OCI-LY1 (cell line): ENCODE data around the gene CLECL1.

Source experiments
- H2AFZ ChIP-seq: fragments of 200-600 bp; sonication (generic), shearing (Covaris generic); 2 replicates; pipeline ENCODE4 v1.6.0; 2014; ENCODE audit warnings: antibody characterized with exemption, mild to moderate bottlenecking, low read length
- H3F3A ChIP-seq: fragments of 200-600 bp; sonication (generic), shearing (Covaris generic); 2 replicates; pipeline ENCODE4 v1.6.0; 2014; ENCODE audit warnings: mild to moderate bottlenecking, antibody characterized with exemption, low read length, moderate library complexity; ENCODE audit not compliant: insufficient read depth
- H3K27ac ChIP-seq: fragments of 200-600 bp; sonication (generic); 2 replicates; pipeline ENCODE4 v1.5.1; 2014; ENCODE audit warnings: low read length, mixed run types, mild to moderate bottlenecking, low read depth; ENCODE audit not compliant: poor library complexity, severe bottlenecking
- H3K27me3 ChIP-seq: fragments of 200-600 bp; sonication (generic); 2 replicates; pipeline ENCODE4 v1.6.0; 2014; ENCODE audit warnings: antibody characterized with exemption, mild to moderate bottlenecking, low read length, moderate library complexity; ENCODE audit not compliant: insufficient read depth
- H3K36me3 ChIP-seq: fragments of 200-600 bp; sonication (generic); 2 replicates; pipeline ENCODE4 v1.6.1; 2014; ENCODE audit warnings: mild to moderate bottlenecking, antibody characterized with exemption, low read length, moderate library complexity, mixed read lengths; ENCODE audit not compliant: insufficient read depth
- H3K4me1 ChIP-seq: fragments of 200-600 bp; sonication (generic); 2 replicates; pipeline ENCODE4 v1.5.1; 2014; ENCODE audit warnings: mild to moderate bottlenecking, low read length, moderate library complexity; ENCODE audit not compliant: insufficient read depth, severe bottlenecking
- H3K4me2 ChIP-seq: fragments of 200-600 bp; sonication (generic), shearing (Covaris generic); 2 replicates; pipeline ENCODE4 v1.6.1; 2014; ENCODE audit warnings: low read length
- H3K4me3 ChIP-seq: fragments of 200-600 bp; sonication (generic); 2 replicates; pipeline ENCODE4 v1.5.1; 2014; ENCODE audit warnings: low read length, low read depth, mild to moderate bottlenecking, mixed read lengths; ENCODE audit not compliant: poor library complexity, severe bottlenecking
- H3K79me2 ChIP-seq: fragments of 200-600 bp; shearing (Covaris generic); 2 replicates; pipeline ENCODE4 v1.6.1; 2016; ENCODE audit warnings: mixed run types, low read length, mixed read lengths; ENCODE audit not compliant: insufficient read depth
- H3K9ac ChIP-seq: fragments of 200-600 bp; sonication (generic), shearing (Covaris generic); 2 replicates; pipeline ENCODE4 v1.6.1; 2014; ENCODE audit warnings: mild to moderate bottlenecking, low read length, mixed read lengths
- H3K9me2 ChIP-seq: fragments of 200-600 bp; sonication (generic), shearing (Covaris generic); 2 replicates; pipeline ENCODE4 v1.6.1; 2014; ENCODE audit warnings: low read depth, mild to moderate bottlenecking, low read length, mixed read lengths
- H3K9me3 ChIP-seq: fragments of 200-600 bp; shearing (Covaris generic); 2 replicates; pipeline ENCODE4 v1.6.1; 2014; ENCODE audit warnings: low read length, mixed read lengths
- H4K20me1 ChIP-seq: fragments of 200-600 bp; sonication (generic), shearing (Covaris generic); 2 replicates; pipeline ENCODE4 v1.6.0; 2016; ENCODE audit warnings: mild to moderate bottlenecking, low read length; ENCODE audit not compliant: insufficient read depth
- EZH2 ChIP-seq: fragments of 200-600 bp; sonication (generic), shearing (Covaris generic); IDR thresholded peaks from 2 replicates; pipeline ENCODE4 v1.8.0; 2017; ENCODE audit warnings: borderline replicate concordance, mixed run types, mild to moderate bottlenecking, antibody characterized with exemption, low read length, moderate library complexity, mixed read lengths
- TF ChIP-seq, protein P1 (sequence below): fragments of 200-600 bp; sonication (generic), shearing (Covaris generic); IDR thresholded peaks from 2 replicates; pipeline ENCODE4 v1.5.1; 2017; ENCODE audit warnings: mild to moderate bottlenecking, antibody characterized with exemption, low read length, moderate library complexity, mixed read lengths

Gene CLECL1

GRCh38 chr12:9674226-9674590 lies 58.7 kb downstream of the CLECL1 start:
- Histone ChIP-seq H3K4me2 (peak overlapping the region; percentile 48), H3K9ac (peak overlapping the region; percentile 50; the same call in 1 of the 2 replicates), H3K4me3 (peak overlapping the region; percentile 41), H3K4me1 (peaks cover 57% of the 10 kb centered on the region), H3K79me2 (peaks cover 40% of the 10 kb centered on the region), H3K27ac (peak overlapping the region; percentile 73), H3K27me3 (no peaks in the 10 kb centered on the region), H3F3A (no peaks in the 10 kb centered on the region), H3K36me3 (peaks cover 35% of the 10 kb centered on the region), H2AFZ (no peak overlapping the region), H4K20me1 (no peaks in the 10 kb centered on the region), H3K9me3 (0 out of 2 replicates have a peak, but pooled peaks cover 2% of the 10 kb centered on the region), H3K9me2 (no peaks in the 10 kb centered on the region)
- TF ChIP-seq, protein P1, sequence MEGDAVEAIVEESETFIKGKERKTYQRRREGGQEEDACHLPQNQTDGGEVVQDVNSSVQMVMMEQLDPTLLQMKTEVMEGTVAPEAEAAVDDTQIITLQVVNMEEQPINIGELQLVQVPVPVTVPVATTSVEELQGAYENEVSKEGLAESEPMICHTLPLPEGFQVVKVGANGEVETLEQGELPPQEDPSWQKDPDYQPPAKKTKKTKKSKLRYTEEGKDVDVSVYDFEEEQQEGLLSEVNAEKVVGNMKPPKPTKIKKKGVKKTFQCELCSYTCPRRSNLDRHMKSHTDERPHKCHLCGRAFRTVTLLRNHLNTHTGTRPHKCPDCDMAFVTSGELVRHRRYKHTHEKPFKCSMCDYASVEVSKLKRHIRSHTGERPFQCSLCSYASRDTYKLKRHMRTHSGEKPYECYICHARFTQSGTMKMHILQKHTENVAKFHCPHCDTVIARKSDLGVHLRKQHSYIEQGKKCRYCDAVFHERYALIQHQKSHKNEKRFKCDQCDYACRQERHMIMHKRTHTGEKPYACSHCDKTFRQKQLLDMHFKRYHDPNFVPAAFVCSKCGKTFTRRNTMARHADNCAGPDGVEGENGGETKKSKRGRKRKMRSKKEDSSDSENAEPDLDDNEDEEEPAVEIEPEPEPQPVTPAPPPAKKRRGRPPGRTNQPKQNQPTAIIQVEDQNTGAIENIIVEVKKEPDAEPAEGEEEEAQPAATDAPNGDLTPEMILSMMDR: no peak
- no peak for TF ChIP-seq EZH2

DNA sequence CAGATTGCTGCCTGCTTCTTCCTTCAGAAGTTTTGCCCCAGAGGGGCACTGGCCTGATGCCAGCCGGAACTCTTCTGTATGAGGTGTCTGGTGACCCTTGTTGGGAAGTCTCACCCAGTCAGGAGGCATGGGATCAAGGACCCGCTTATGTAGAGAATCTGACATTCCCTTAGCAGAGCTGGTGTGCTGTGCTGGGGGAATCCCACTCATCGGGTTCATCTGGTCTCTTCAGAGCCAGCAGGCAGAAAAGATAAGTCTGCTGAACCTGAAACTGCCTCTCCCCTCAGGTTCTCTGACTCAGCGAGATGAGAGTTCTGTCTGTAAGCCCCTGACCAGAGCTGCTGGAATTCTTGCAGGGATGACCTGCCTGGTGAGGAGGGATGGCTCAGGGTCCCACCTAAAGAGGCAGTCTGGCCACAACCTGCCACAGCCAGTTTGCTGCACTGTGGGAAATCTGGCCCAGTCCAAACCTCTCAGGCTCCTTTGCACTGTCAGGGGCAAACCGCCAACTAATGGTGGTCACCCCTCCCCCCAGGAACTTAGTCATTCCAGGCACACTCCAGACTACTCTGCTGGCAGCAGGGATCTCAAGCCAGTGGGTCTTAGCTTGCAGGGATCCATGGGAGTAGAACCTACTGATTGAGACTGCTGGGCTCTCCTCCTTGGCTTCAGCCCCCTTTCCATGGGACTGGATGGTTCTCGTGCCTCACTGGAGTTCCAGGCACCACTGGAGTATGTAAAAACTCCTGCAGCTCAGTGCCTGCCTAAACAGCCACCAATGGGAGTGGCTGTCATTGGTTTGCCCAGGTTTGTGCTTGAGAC lies 59.3 kb downstream of the CLECL1 start:
- Histone ChIP-seq H3K4me1 (peaks cover 63% of the 10 kb centered on the region), H3K27me3 (no peaks in the 10 kb centered on the region), H3K9ac (peak overlapping the region; percentile 50), H3K79me2 (peaks cover 40% of the 10 kb centered on the region), H3K27ac (peak overlapping the region; percentile 73), H3K9me2 (no peaks in the 10 kb centered on the region), H3K36me3 (peaks cover 32% of the 10 kb centered on the region), H3F3A (no peaks in the 10 kb centered on the region), H4K20me1 (no peaks in the 10 kb centered on the region), H3K9me3 (0 out of 2 replicates have a peak, but pooled peaks cover 2% of the 10 kb centered on the region), H2AFZ (no peak overlapping the region), H3K4me3 (peak overlapping the region; percentile 41), H3K4me2 (peak overlapping the region; percentile 48)
- TF ChIP-seq EZH2: no peak
- TF ChIP-seq, protein P1: no peak
